Activated CD4-positive, alpha-beta memory T cell treated with anti-CD3 and anti-CD28 coated beads for 36 hours (primary cell): ENCODE measurements around the gene ARHGAP5. TPM values are rescaled to one million over a fixed set of nuclear protein-coding genes. Genes with fewer than 3 reads are reported as not detected.

Experiments used
- CTCF ChIA-PET: fragments of 350-600 bp; sonication (Branson Sonifier 250); formaldehyde crosslinking; loops from one replicate; lab custom pipeline; 2021; ENCODE audit warnings: antibody characterized with exemption, inconsistent platforms; lab: Charles Lee
- POLR2A ChIA-PET: fragments of 350-600 bp; sonication (Branson Sonifier 250); formaldehyde crosslinking; loops from one replicate; lab custom pipeline; 2021; ENCODE audit warnings: antibody characterized with exemption; lab: Charles Lee
- DNase-seq: peaks from one replicate; pipeline ENCODE4 v3.0.0-alpha.2; 2020
- H3K27ac Mint-ChIP-seq: one replicate; pipeline ENCODE4 v1.8.0; 2021; ENCODE audit warnings: mixed read lengths
- H3K27me3 Mint-ChIP-seq: one replicate; pipeline ENCODE4 v1.8.0; 2021; ENCODE audit warnings: mixed read lengths
- H3K36me3 Mint-ChIP-seq: one replicate; pipeline ENCODE4 v1.8.0; 2021; ENCODE audit warnings: mixed read lengths
- H3K4me1 Mint-ChIP-seq: one replicate; pipeline ENCODE4 v1.8.0; 2021; ENCODE audit warnings: low read depth, mixed read lengths
- H3K4me3 Mint-ChIP-seq: one replicate; pipeline ENCODE4 v1.8.0; 2021; ENCODE audit warnings: mild to moderate bottlenecking, mixed read lengths
- H3K9me3 Mint-ChIP-seq: one replicate; pipeline ENCODE4 v1.8.0; 2021; ENCODE audit warnings: mixed read lengths
- intact Hi-C: fragments of 100-400 bp; cut with micrococcal nuclease; formaldehyde crosslinking; loops from one replicate; pipeline ENCODE4 v1.15.1; 2023
- total RNA-seq, 2 experiments: library from RNA; stranded (reverse); gene quantifications; one replicate each; pipeline ENCODE4 v1.2.3, GENCODE V29; 2021

The ARHGAP5 gene
- total RNA-seq, 2 experiments from 2014 or later: 41.6 to 41.9 TPM

GRCh38 chr14:32059702-32060101, 17.4 kb upstream of the ARHGAP5 start:
- ChIA-PET CTCF (no interaction called here), POLR2A (interaction anchor here (0.8 kb wide), 1 partner anchor 552 kb away, joined by 3 read pairs; no protein-coding TSS in a partner anchor)
- H3K27ac Mint-ChIP-seq: no peak overlapping the region
- H3K4me1 Mint-ChIP-seq: no peaks in the 10 kb centered on the region
- H3K27me3 Mint-ChIP-seq: peaks cover 1% of the 10 kb centered on the region
- no peaks in the 10 kb centered on the region for H3K9me3 Mint-ChIP-seq
- intact Hi-C loops: no loop called here
- DNase-seq: no peak
- no peak overlapping the region for H3K4me3 Mint-ChIP-seq
- H3K36me3 Mint-ChIP-seq: no peaks in the 10 kb centered on the region

GRCh38 chr14:32064931-32065330, 12.2 kb upstream of the ARHGAP5 start:
- no peak for DNase-seq
- intact Hi-C loops: no loop called here
- no peaks in the 10 kb centered on the region for H3K36me3 Mint-ChIP-seq
- no peaks in the 10 kb centered on the region for H3K4me1 Mint-ChIP-seq
- ChIA-PET POLR2A (no interaction called here), CTCF (interaction anchor here (14.9 kb wide), 1 partner anchor 187 kb away, joined by 299 read pairs; no protein-coding TSS in a partner anchor)
- H3K4me3 Mint-ChIP-seq: no peak overlapping the region
- no peak overlapping the region for H3K27ac Mint-ChIP-seq
- no peaks in the 10 kb centered on the region for H3K9me3 Mint-ChIP-seq
- H3K27me3 Mint-ChIP-seq: peaks cover 2% of the 10 kb centered on the region

- intact Hi-C loops: no loop called here
- POLR2A ChIA-PET: no interaction called here
- no peaks in the 10 kb centered on the region for H3K36me3 Mint-ChIP-seq
- H3K9me3 Mint-ChIP-seq: no peaks in the 10 kb centered on the region
- no peak for DNase-seq
- no peak overlapping the region for H3K27ac Mint-ChIP-seq
- H3K4me1 Mint-ChIP-seq: peaks cover under 1% of the 10 kb centered on the region
- CTCF ChIA-PET: interaction anchor here (14.9 kb wide), 1 partner anchor 183 kb away, joined by 299 read pairs; no protein-coding TSS in a partner anchor
- peaks cover 2% of the 10 kb centered on the region for H3K27me3 Mint-ChIP-seq
- no peak overlapping the region for H3K4me3 Mint-ChIP-seq
These were observed 8.4 kb upstream of the ARHGAP5 start for GRCh38 chr14:32068708-32069107.

- intact Hi-C loops: loop anchor here (5.0 to 10.0 kb wide), 3 partner anchors 492 to 1445 kb away; partner anchors contain the start of genes AP4S1, SCFD1 and STRN3
- Mint-ChIP-seq H3K36me3 (no peaks in the 10 kb centered on the region), H3K4me3 (no peak overlapping the region), H3K27ac (no peak overlapping the region), H3K4me1 (peaks cover 3% of the 10 kb centered on the region), H3K27me3 (peaks cover 2% of the 10 kb centered on the region), H3K9me3 (no peaks in the 10 kb centered on the region)
- POLR2A ChIA-PET: interaction anchor here (0.6 kb wide), 1 partner anchor 315 kb away, joined by 4 read pairs; no protein-coding TSS in a partner anchor
- CTCF ChIA-PET: interaction anchor here (1.3 to 14.9 kb wide), 4 partner anchors 142 to 490 kb away, joined by 3 to 299 read pairs (median 6); no protein-coding TSS in a partner anchor
- DNase-seq: no peak
These were observed 6.8 kb upstream of the ARHGAP5 start for GRCh38 chr14:32070282-32070681.

- CTCF ChIA-PET: interaction anchor here (1.0 to 14.9 kb wide), 18 partner anchors 10 to 652 kb away, joined by 3 to 299 read pairs (median 6); partner anchors contain the start of gene HEATR5A
- Mint-ChIP-seq H3K4me3 (no peak overlapping the region), H3K4me1 (peaks cover 8% of the 10 kb centered on the region), H3K27me3 (peaks cover 2% of the 10 kb centered on the region), H3K9me3 (no peaks in the 10 kb centered on the region), H3K36me3 (peaks cover under 1% of the 10 kb centered on the region), H3K27ac (no peak overlapping the region)
- POLR2A ChIA-PET: no interaction called here
- intact Hi-C loops: loop anchor here (1.0 to 10.0 kb wide), 4 partner anchors 180 to 1448 kb away; partner anchors contain the start of genes AP4S1, SCFD1 and STRN3
- DNase-seq: no peak
These were observed 4.4 kb upstream of the ARHGAP5 start for GRCh38 chr14:32072676-32073075.

GRCh38 chr14:32073537-32074189, 3.4 kb upstream of the ARHGAP5 start:
- Mint-ChIP-seq H3K27me3 (peaks cover 2% of the 10 kb centered on the region), H3K4me3 (no peak overlapping the region), H3K36me3 (peaks cover 4% of the 10 kb centered on the region), H3K9me3 (no peaks in the 10 kb centered on the region), H3K27ac (no peak overlapping the region), H3K4me1 (peaks cover 8% of the 10 kb centered on the region)
- intact Hi-C loops: loop anchor here (1.0 to 10.0 kb wide), 4 partner anchors 179 to 1449 kb away; partner anchors contain the start of genes AP4S1, SCFD1 and STRN3
- CTCF ChIA-PET: interaction anchor here (0.6 to 14.9 kb wide), 24 partner anchors 11 to 508 kb away, joined by 3 to 299 read pairs (median 4); partner anchors contain the start of gene RNU6-8
- POLR2A ChIA-PET: no interaction called here
- DNase-seq: peak; percentile 42

- Mint-ChIP-seq H3K27ac (no peak overlapping the region), H3K27me3 (peaks cover 2% of the 10 kb centered on the region), H3K36me3 (peaks cover 4% of the 10 kb centered on the region), H3K4me1 (peaks cover 15% of the 10 kb centered on the region), H3K9me3 (no peaks in the 10 kb centered on the region), H3K4me3 (no peak overlapping the region)
- no peak for DNase-seq
- ChIA-PET CTCF (interaction anchor here (0.6 to 14.9 kb wide), 3 partner anchors 65 to 177 kb away, joined by 3 to 299 read pairs (median 5); no protein-coding TSS in a partner anchor), POLR2A (no interaction called here)
- intact Hi-C loops: loop anchor here (5.0 to 10.0 kb wide), 6 partner anchors 487 to 1518 kb away; partner anchors contain the start of genes AP4S1, G2E3, HECTD1 and NUBPL
These were observed 2.1 kb upstream of the ARHGAP5 start for GRCh38 chr14:32074887-32075572.

GRCh38 chr14:32075672-32076277, 1.3 kb upstream of the ARHGAP5 start:
- Mint-ChIP-seq H3K27ac (peak overlapping the region; percentile 85), H3K27me3 (peaks cover 2% of the 10 kb centered on the region), H3K4me3 (peak overlapping the region; percentile 94), H3K4me1 (peaks cover 21% of the 10 kb centered on the region), H3K36me3 (peaks cover 4% of the 10 kb centered on the region), H3K9me3 (no peaks in the 10 kb centered on the region)
- ChIA-PET CTCF (interaction anchor here (0.6 to 14.9 kb wide), 8 partner anchors 66 to 484 kb away, joined by 3 to 299 read pairs (median 4); partner anchors contain the start of gene RNU6-8), POLR2A (interaction anchor here (1.1 to 2.2 kb wide), 5 partner anchors 26 to 868 kb away, joined by 3 to 15 read pairs (median 5); partner anchors contain the start of genes HECTD1, RNU6-7 and RNU6-8)
- intact Hi-C loops: loop anchor here (1.0 to 10.0 kb wide), 9 partner anchors 138 to 1518 kb away; partner anchors contain the start of genes AP4S1, DTD2, G2E3 and HECTD1
- peak; percentile 11 for DNase-seq

GRCh38 chr14:32076278-32077080, 625 bp upstream of the ARHGAP5 start:
- Mint-ChIP-seq H3K36me3 (peaks cover 4% of the 10 kb centered on the region), H3K4me3 (peak overlapping the region; percentile 94), H3K27ac (peak overlapping the region; percentile 85), H3K27me3 (peaks cover 2% of the 10 kb centered on the region), H3K9me3 (no peaks in the 10 kb centered on the region), H3K4me1 (peaks cover 26% of the 10 kb centered on the region)
- POLR2A ChIA-PET: interaction anchor here (1.1 to 2.2 kb wide), 5 partner anchors 26 to 868 kb away, joined by 3 to 15 read pairs (median 5); partner anchors contain the start of genes HECTD1, RNU6-7 and RNU6-8
- intact Hi-C loops: loop anchor here (1.0 to 10.0 kb wide), 9 partner anchors 139 to 1519 kb away; partner anchors contain the start of genes AP4S1, DTD2, G2E3 and HECTD1
- peak; percentile 90 for DNase-seq
- CTCF ChIA-PET: interaction anchor here (0.7 to 14.9 kb wide), 8 partner anchors 123 to 483 kb away, joined by 3 to 299 read pairs (median 4); partner anchors contain the start of gene RNU6-8
